Endodermal cell (in vitro differentiated cells): Measurements from ENCODE around the gene GHRH. TPM values are rescaled to one million over a fixed set of nuclear protein-coding genes. Genes with fewer than 3 reads are reported as not detected.

Experiments used
- DNase-seq: peaks from one replicate; pipeline ENCODE4 v3.0.0-alpha.2; 2017
- H3K27ac ChIP-seq: 2 replicates; pipeline ENCODE4 v1.5.1; 2013; ENCODE audit warnings: mild to moderate bottlenecking, low read depth, low read length, moderate library complexity
- H3K27me3 ChIP-seq: 2 replicates; pipeline ENCODE4 v1.6.1; 2013; ENCODE audit warnings: mild to moderate bottlenecking, low read length, moderate library complexity; ENCODE audit not compliant: insufficient read depth, control insufficient read depth, poor library complexity, severe bottlenecking
- H3K36me3 ChIP-seq: 2 replicates; pipeline ENCODE4 v1.7.0; 2013; ENCODE audit warnings: mild to moderate bottlenecking, low read length, moderate library complexity; ENCODE audit not compliant: control insufficient read depth, insufficient read depth
- H3K4me1 ChIP-seq: one replicate; pipeline ENCODE4 v1.7.0; 2013; ENCODE audit warnings: low read length; ENCODE audit not compliant: control insufficient read depth, insufficient read depth
- H3K4me3 ChIP-seq: 2 replicates; pipeline ENCODE4 v1.5.1; 2013; ENCODE audit warnings: mild to moderate bottlenecking, low read length, moderate library complexity
- H3K9ac ChIP-seq: 2 replicates; pipeline ENCODE4 v1.6.1; 2013; ENCODE audit warnings: mild to moderate bottlenecking, low read length, moderate library complexity; ENCODE audit not compliant: poor library complexity, severe bottlenecking; ENCODE audit errors: extremely low read depth
- H3K9me3 ChIP-seq: 2 replicates; pipeline ENCODE4 v1.6.1; 2013; ENCODE audit warnings: mild to moderate bottlenecking, low read length, moderate library complexity; ENCODE audit not compliant: control insufficient read depth
- H3K27ac Mint-ChIP-seq: 2 replicates; pipeline ENCODE4 v1.8.0; 2020; ENCODE audit warnings: mixed read lengths
- H3K27me3 Mint-ChIP-seq: 2 replicates; pipeline ENCODE4 v1.8.0; 2021; ENCODE audit warnings: mild to moderate bottlenecking, mixed read lengths; ENCODE audit not compliant: insufficient read depth
- H3K36me3 Mint-ChIP-seq: 2 replicates; pipeline ENCODE4 v1.8.0; 2020; ENCODE audit warnings: low read depth, mixed read lengths
- H3K4me1 Mint-ChIP-seq: 2 replicates; pipeline ENCODE4 v1.8.0; 2020; ENCODE audit warnings: mixed read lengths
- H3K4me3 Mint-ChIP-seq: 2 replicates; pipeline ENCODE4 v1.8.0; 2020; ENCODE audit warnings: mild to moderate bottlenecking, moderate library complexity, mixed read lengths
- H3K9me3 Mint-ChIP-seq: 2 replicates; pipeline ENCODE4 v1.8.0; 2020; ENCODE audit warnings: mild to moderate bottlenecking, mixed read lengths
- CTCF ChIP-seq: fragments of 200-600 bp; sonication (generic); conservative IDR thresholded peaks from 2 replicates; pipeline ENCODE4 v1.5.0; 2021; ENCODE audit warnings: antibody characterized with exemption, mild to moderate bottlenecking
- WGBS, 2 experiments: methylation state at CpG; one replicate each; pipeline versions ENCODE4 v1.1.5 to v1.1.7; 2013; ENCODE audit warnings: missing lambda C conversion rate in 2 of 2, mixed read lengths in 1 of 2; ENCODE audit not compliant: insufficient coverage in 1 of 2, insufficient read length in 1 of 2; 5-methylcytosine and 5-hydroxymethylcytosine counted together
- total RNA-seq, 2 donors: library from RNA; stranded (reverse); fragmentation: NEBNext Ultra II Directional in 1 of 2; extraction: Animal tissue kit (Norgen Biotek cat#: 25700) in 1 of 2; gene quantifications; 2 replicates in 1 of 2; 3 replicates in 1 of 2; pipeline ENCODE4 v1.2.1, GENCODE V29; 2021

GHRH gene
- total RNA-seq, 2 donors from 2014 or later: not detected

DNA sequence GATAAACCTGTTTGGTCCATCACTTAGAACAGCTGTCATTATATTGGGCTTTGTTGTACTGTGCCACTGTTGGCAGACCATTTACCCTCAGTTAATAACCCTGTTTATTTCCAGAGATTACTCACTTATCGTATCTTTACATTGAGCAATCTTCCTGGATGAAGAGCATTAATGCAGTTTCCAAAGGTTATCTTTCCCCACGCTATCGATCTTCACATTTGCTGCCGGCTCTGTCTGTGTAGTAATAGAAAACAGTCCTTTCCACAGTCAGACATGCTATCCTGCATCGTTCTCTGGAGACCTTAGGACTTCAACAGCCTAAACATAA lies 27.4 kb downstream of the GHRH start:
- Mint-ChIP-seq H3K27me3 (no peaks in the 10 kb centered on the region), H3K9me3 (no peaks in the 10 kb centered on the region), H3K4me3 (no peak overlapping the region), H3K27ac (no peak overlapping the region), H3K36me3 (peaks cover 90% of the 10 kb centered on the region), H3K4me1 (peaks cover 3% of the 10 kb centered on the region)
- Histone ChIP-seq H3K27ac (no peak overlapping the region), H3K4me1 (no peaks in the 10 kb centered on the region), H3K9ac (no peak overlapping the region), H3K9me3 (no peaks in the 10 kb centered on the region), H3K27me3 (no peaks in the 10 kb centered on the region), H3K4me3 (no peak overlapping the region), H3K36me3 (peaks cover 95% of the 10 kb centered on the region)
- DNase-seq: no peak
- WGBS, 2 experiments: 95 to 97% methylated on average over 3 to 5 of the region's 5 CpGs
- TF ChIP-seq CTCF: no peak

DNA sequence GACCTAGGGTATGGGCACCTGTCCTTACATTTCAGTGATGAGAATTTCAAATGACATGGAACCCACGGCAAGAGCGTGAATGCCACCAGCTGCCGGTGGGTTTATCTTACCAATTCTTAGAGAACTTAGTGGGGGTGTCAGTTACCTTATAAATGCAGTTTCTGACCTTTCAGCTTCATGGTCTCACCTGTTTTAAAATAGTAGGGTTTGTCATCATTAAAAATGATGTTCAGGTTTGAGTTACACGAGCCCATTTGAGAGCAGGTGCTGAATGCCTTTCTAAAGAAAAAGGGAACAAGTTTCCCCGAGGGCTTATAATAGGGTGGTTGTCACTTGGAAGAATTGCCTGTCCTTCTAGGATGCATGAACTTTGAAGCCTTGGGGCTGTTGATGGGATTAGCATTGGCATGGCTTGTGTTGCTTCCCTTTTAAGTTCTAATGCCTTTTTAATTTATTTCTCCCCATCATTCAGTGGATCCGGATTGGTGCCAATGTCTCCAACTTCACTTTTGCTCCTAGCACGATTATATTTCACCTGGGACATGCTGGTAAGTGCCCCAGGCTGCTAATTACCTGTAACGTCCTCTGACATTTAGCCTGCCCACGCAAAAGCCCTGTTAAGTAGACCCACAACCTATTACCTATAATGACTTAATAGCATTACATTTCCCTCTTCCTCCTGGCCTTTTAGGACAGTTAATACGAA lies 27.9 kb downstream of the GHRH start:
- Histone ChIP-seq H3K27ac (peak overlapping the region; percentile 94), H3K9ac (no peak overlapping the region), H3K36me3 (peaks cover 95% of the 10 kb centered on the region), H3K27me3 (no peaks in the 10 kb centered on the region), H3K9me3 (no peaks in the 10 kb centered on the region), H3K4me3 (no peak overlapping the region), H3K4me1 (no peaks in the 10 kb centered on the region)
- WGBS, 2 experiments: 91 to 93% methylated on average over 8 to 10 of the region's 10 CpGs
- Mint-ChIP-seq H3K9me3 (no peaks in the 10 kb centered on the region), H3K27me3 (no peaks in the 10 kb centered on the region), H3K27ac (no peak overlapping the region), H3K4me3 (no peak overlapping the region), H3K36me3 (peaks cover 90% of the 10 kb centered on the region), H3K4me1 (peaks cover 8% of the 10 kb centered on the region)
- TF ChIP-seq CTCF: no peak
- DNase-seq: peak; percentile 5

- Histone ChIP-seq H3K9ac (no peak overlapping the region), H3K27me3 (no peaks in the 10 kb centered on the region), H3K36me3 (peaks cover 95% of the 10 kb centered on the region), H3K4me3 (no peak overlapping the region), H3K27ac (peak overlapping the region; percentile 94), H3K9me3 (no peaks in the 10 kb centered on the region), H3K4me1 (no peaks in the 10 kb centered on the region)
- Mint-ChIP-seq H3K4me3 (no peak overlapping the region), H3K9me3 (no peaks in the 10 kb centered on the region), H3K36me3 (peaks cover 92% of the 10 kb centered on the region), H3K27me3 (no peaks in the 10 kb centered on the region), H3K4me1 (peaks cover 8% of the 10 kb centered on the region), H3K27ac (no peak overlapping the region)
- 79 to 92% methylated on average over 13 of the region's 13 CpGs for WGBS, 2 experiments
- no peak for DNase-seq
- TF ChIP-seq CTCF: no peak
These were observed 29.5 kb downstream of the GHRH start for GRCh38 chr20:37231947-37232630.
